Superior temporal gyrus (tissue), 1 donor: ENCODE results near the gene ZNF467.

Experiments used
- DNase-seq: peaks from one replicate; pipeline ENCODE4 v3.0.0-alpha.2; 2016; ENCODE audit errors: extremely low spot score

Gene ZNF467

GRCh38 chr7:149773446-149774236, at the start of gene ZNF467:
TSS of gene ZNF467 (minus strand) at chr7:149773588. CDS start at chr7:149771032, 2,556 bp downstream.
- DNase-seq, result no peak

- DNase-seq, result no peak
These were observed 49.1 kb upstream of the ZNF467 start for GRCh38 chr7:149822353-149822943.

- DNase-seq, result no peak
These were observed 48.1 kb upstream of the ZNF467 start for GRCh38 chr7:149821191-149822148.

- DNase-seq, result no peak
These were observed 47.3 kb upstream of the ZNF467 start for GRCh38 chr7:149820622-149821190.

GRCh38 chr7:149819961-149820340, 46.6 kb upstream of the ZNF467 start:
- no peak for DNase-seq

- no peak for DNase-seq
These were observed 46.0 kb upstream of the ZNF467 start for GRCh38 chr7:149819141-149819960.

- DNase-seq, result no peak
These were observed 45.1 kb upstream of the ZNF467 start for GRCh38 chr7:149818536-149818840.

- no peak for DNase-seq
These were observed 44.6 kb upstream of the ZNF467 start for GRCh38 chr7:149817836-149818535.

GRCh38 chr7:149817301-149817771, 43.9 kb upstream of the ZNF467 start:
- no peak for DNase-seq

GRCh38 chr7:149816794-149817193, 43.4 kb upstream of the ZNF467 start:
- no peak for DNase-seq

GRCh38 chr7:149816267-149816751, 42.9 kb upstream of the ZNF467 start:
- DNase-seq, result no peak

GRCh38 chr7:149815661-149816266, 42.4 kb upstream of the ZNF467 start:
- no peak for DNase-seq

- DNase-seq, result no peak
These were observed 41.7 kb upstream of the ZNF467 start for GRCh38 chr7:149815121-149815520.

- DNase-seq, result no peak
These were observed 41.1 kb upstream of the ZNF467 start for GRCh38 chr7:149814494-149814893.

- no peak for DNase-seq
These were observed 40.1 kb upstream of the ZNF467 start for GRCh38 chr7:149813254-149814035.

GRCh38 chr7:149811831-149812490, 38.6 kb upstream of the ZNF467 start:
- no peak for DNase-seq

GRCh38 chr7:149811221-149811620, 37.8 kb upstream of the ZNF467 start:
- no peak for DNase-seq

- no peak for DNase-seq
These were observed 35.8 kb upstream of the ZNF467 start for GRCh38 chr7:149809215-149809614.

GRCh38 chr7:149808311-149808710, 34.9 kb upstream of the ZNF467 start:
- DNase-seq, result no peak
